SU-DHL-6 (cell line): Measurements from ENCODE around the gene PRDM15.

Experiments used
- H2AFZ ChIP-seq: fragments of 200-600 bp; sonication (generic); 2 replicates; pipeline ENCODE4 v1.6.1; 2014; ENCODE audit warnings: low read depth, mild to moderate bottlenecking, moderate library complexity, mixed read lengths, antibody characterized with exemption, low read length; ENCODE audit not compliant: severe bottlenecking
- H3F3A ChIP-seq: fragments of 200-600 bp; shearing (Covaris generic); 2 replicates; pipeline ENCODE4 v1.6.0; 2016; ENCODE audit warnings: antibody characterized with exemption, mild to moderate bottlenecking; ENCODE audit not compliant: insufficient read depth
- H3K27ac ChIP-seq: fragments of 200-600 bp; sonication (generic); 2 replicates; pipeline ENCODE4 v1.5.1; 2016; ENCODE audit warnings: low read depth, mild to moderate bottlenecking, low read length, moderate library complexity, mixed read lengths
- H3K27me3 ChIP-seq: fragments of 200-600 bp; sonication (generic), shearing (Covaris generic); 2 replicates; pipeline ENCODE4 v1.6.0; 2014; ENCODE audit warnings: mild to moderate bottlenecking, low read length
- H3K36me3 ChIP-seq: fragments of 200-600 bp; sonication (generic); 2 replicates; pipeline ENCODE4 v1.6.1; 2014; ENCODE audit warnings: mild to moderate bottlenecking, low read length, mixed read lengths
- H3K4me2 ChIP-seq: fragments of 300-600, 200-600 bp; shearing (Covaris generic), sonication (generic); 2 replicates; pipeline ENCODE4 v1.6.0; 2014; ENCODE audit warnings: low read length, low read depth, mild to moderate bottlenecking; ENCODE audit not compliant: poor library complexity, severe bottlenecking
- H3K4me3 ChIP-seq: fragments of 200-600 bp; sonication (generic); 2 replicates; pipeline ENCODE4 v1.5.1; 2014; ENCODE audit warnings: antibody characterized with exemption, low read length, mild to moderate bottlenecking, mixed read lengths; ENCODE audit not compliant: insufficient read depth, poor library complexity, severe bottlenecking
- H3K79me2 ChIP-seq: fragments of 200-600 bp; sonication (generic); 2 replicates; pipeline ENCODE4 v1.6.1; 2014; ENCODE audit warnings: mild to moderate bottlenecking, low read length, moderate library complexity; ENCODE audit not compliant: insufficient read depth
- H3K9ac ChIP-seq: fragments of 200-600 bp; sonication (generic); 2 replicates; pipeline ENCODE4 v1.7.0; 2014; ENCODE audit warnings: mild to moderate bottlenecking, low read length
- H3K9me2 ChIP-seq: fragments of 200-600 bp; sonication (generic); replicated peaks from 2 replicates; pipeline ENCODE4 v1.6.1; 2014; ENCODE audit warnings: low read length; ENCODE audit not compliant: insufficient read depth
- H3K9me3 ChIP-seq: fragments of 200-600 bp; sonication (generic); 2 replicates; pipeline ENCODE4 v1.6.1; 2014; ENCODE audit warnings: low read length, mixed read lengths; ENCODE audit not compliant: insufficient read depth
- H4K20me1 ChIP-seq: fragments of 200-600 bp; sonication (generic); 2 replicates; pipeline ENCODE4 v1.6.1; 2014; ENCODE audit warnings: low read depth, mild to moderate bottlenecking, antibody characterized with exemption, low read length, moderate library complexity, mixed read lengths
- CTCF ChIP-seq: fragments of 200-600 bp; sonication (generic); IDR thresholded peaks from one replicate; pipeline ENCODE4 v1.5.1; 2017; ENCODE audit warnings: antibody characterized with exemption, mild to moderate bottlenecking, low read length, moderate library complexity; ENCODE audit not compliant: insufficient read depth, poor library complexity, severe bottlenecking
- EZH2phosphoT487 ChIP-seq: fragments of 200-600 bp; sonication (generic), shearing (Covaris generic); conservative IDR thresholded peaks from 2 replicates; pipeline ENCODE4 v1.6.1; 2018; ENCODE audit warnings: mild to moderate bottlenecking, antibody characterized with exemption, low read length, moderate library complexity, mixed read lengths

Gene PRDM15

DNA sequence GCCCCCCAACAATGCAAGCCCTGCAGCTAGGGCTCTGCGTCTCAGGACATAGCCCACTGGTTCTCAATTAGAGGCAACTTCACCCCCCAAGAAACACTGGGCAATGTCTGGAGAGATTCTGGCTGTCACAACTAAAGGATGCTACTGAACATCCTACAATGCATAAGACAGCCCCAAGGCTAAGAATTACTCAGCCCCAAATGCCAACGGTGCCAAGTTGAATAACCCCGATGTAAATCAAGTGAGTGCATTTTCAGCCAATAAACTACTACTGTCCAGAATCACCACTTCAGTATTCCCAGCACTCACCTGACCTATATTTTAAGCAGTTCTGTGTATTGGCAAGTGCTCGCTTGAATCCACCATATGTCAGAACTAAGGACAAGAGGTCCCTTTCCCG is 119.2 kb downstream of the PRDM15 start:
- Histone ChIP-seq H3K9me2 (no peaks in the 10 kb centered on the region), H3K27me3 (no peaks in the 10 kb centered on the region), H3K79me2 (no peaks in the 10 kb centered on the region), H4K20me1 (no peaks in the 10 kb centered on the region), H2AFZ (no peak overlapping the region), H3K4me2 (no peak overlapping the region), H3K9ac (no peak overlapping the region), H3K4me3 (no peak overlapping the region), H3F3A (no peaks in the 10 kb centered on the region), H3K9me3 (no peaks in the 10 kb centered on the region), H3K27ac (no peak overlapping the region), H3K36me3 (no peaks in the 10 kb centered on the region)
- TF ChIP-seq CTCF: no peak
- no peak for TF ChIP-seq EZH2phosphoT487

DNA sequence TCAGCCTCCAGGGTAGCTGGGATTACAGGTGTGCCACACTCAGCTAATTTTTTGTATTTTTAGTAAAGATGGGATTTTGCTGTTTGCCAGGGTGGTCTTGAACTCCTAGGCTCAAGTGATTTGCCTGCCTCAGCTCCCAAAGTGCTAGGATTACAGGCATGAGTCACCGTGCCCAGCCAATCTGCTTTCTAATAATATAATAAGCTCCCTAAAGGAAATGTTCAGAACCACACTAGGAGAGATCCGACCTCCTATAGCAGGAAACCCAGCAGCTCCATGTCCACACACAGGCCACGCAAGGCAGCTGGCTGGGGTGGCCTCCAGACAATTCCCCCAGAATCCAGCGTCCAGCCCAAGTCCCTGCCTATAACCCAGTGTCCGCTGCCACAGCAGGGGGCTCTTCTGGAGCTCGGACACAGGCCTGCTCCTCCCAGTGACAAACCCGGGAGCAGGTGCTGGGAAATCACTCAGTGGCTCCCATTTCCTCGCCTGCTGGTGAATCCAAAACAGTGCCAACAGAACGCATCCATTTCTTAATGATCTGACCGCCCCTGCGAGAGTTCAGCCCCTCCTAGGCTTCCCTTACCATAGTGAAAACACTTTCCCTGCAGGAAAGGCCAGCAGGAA is 119.8 kb downstream of the PRDM15 start:
- Histone ChIP-seq H3K79me2 (no peaks in the 10 kb centered on the region), H4K20me1 (no peaks in the 10 kb centered on the region), H3K36me3 (no peaks in the 10 kb centered on the region), H3F3A (no peaks in the 10 kb centered on the region), H3K9ac (no peak overlapping the region), H2AFZ (no peak overlapping the region), H3K9me2 (no peaks in the 10 kb centered on the region), H3K27me3 (no peaks in the 10 kb centered on the region), H3K4me3 (no peak overlapping the region), H3K27ac (no peak overlapping the region), H3K4me2 (no peak overlapping the region), H3K9me3 (no peaks in the 10 kb centered on the region)
- no peak for TF ChIP-seq CTCF
- no peak for TF ChIP-seq EZH2phosphoT487

DNA sequence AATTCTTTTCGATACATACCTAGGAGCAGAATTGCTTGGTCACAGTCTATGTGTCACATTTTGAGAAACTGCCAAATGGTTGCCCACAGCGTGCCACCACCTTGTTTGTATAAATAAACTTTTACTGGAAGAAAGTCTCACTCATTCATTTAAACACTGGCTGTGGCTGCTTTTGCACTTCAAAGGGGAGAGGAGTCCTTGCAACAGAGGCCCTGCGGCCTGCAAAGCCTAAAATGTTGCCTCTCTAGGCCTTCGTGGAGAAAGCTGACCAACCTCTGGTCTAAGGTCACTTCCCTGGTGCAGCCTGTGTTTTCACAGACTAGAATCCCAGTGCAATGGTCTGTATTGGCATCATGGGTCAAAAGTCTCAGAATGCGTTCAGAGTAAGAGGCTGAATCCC is 120.6 kb downstream of the PRDM15 start:
- H4K20me1 ChIP-seq: no peaks in the 10 kb centered on the region
- H3K36me3 ChIP-seq: no peaks in the 10 kb centered on the region
- no peak overlapping the region for H3K4me2 ChIP-seq
- no peak overlapping the region for H3K4me3 ChIP-seq
- no peak overlapping the region for H3K27ac ChIP-seq
- H3F3A ChIP-seq: no peaks in the 10 kb centered on the region
- H2AFZ ChIP-seq: no peak overlapping the region
- no peak overlapping the region for H3K9ac ChIP-seq
- H3K79me2 ChIP-seq: no peaks in the 10 kb centered on the region
- H3K27me3 ChIP-seq: no peaks in the 10 kb centered on the region
- H3K9me2 ChIP-seq: no peaks in the 10 kb centered on the region
- TF ChIP-seq CTCF (no peak), EZH2phosphoT487 (no peak)
- no peaks in the 10 kb centered on the region for H3K9me3 ChIP-seq
